Central memory CD4-positive, alpha-beta T cell (primary cell): ENCODE results near the gene WDR35.
A peak's percentile ranks its signal among the peaks of the same experiment; 100 is the strongest.

Source experiments
- DNase-seq: peaks from one replicate; pipeline ENCODE4 v3.0.0; 2022
- total RNA-seq, 3 experiments: gene quantifications; one replicate each; lab custom pipeline; 2026; lab: John Stamatoyannopoulos, UW

WDR35 gene
- total RNA-seq: 15.4 to 34.3 (median 28.9) reads per million in 3 experiments

DNA sequence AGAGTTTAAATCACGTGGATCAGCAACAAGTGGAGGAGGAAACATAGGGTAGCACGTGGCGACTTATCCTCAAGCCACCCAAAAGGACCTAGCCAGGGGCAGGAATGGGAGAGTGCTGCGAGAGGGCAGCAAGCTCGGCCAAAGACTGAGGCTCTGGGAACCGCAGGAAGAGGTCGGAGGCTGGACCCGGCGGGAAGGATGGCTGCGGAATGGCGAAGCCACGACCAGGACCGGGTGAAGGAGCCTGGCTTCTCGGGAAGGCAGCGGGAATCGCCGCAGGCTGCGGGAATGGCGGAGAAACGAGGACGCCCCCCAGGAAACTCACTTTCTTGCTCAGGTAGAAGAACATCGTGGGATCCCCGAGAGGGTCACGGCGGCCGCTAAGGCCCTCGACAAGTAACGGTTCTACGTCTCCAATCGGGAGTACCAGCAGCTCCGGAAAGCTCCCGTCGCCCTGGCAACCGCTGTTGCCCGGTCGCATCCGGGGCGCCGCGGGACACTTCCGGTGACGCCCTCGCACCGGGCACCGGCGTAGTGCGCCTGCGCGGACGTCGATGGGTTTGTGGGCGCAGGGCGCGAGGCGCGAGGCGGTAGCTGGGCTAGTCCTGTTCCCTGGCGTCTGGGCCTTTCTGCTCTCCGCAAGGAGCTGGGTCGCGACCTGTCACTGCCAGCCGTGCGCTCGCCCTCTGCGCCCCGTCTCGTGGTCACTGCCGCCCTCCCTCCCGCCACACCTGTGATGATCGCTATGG is at the start of gene WDR35:
TSS of gene WDR35 (minus strand) at position 439 of the 749 bp plus-strand sequence. CDS start at position 349, 90 bp downstream.
- DNase-seq: peak; percentile 85

DNA sequence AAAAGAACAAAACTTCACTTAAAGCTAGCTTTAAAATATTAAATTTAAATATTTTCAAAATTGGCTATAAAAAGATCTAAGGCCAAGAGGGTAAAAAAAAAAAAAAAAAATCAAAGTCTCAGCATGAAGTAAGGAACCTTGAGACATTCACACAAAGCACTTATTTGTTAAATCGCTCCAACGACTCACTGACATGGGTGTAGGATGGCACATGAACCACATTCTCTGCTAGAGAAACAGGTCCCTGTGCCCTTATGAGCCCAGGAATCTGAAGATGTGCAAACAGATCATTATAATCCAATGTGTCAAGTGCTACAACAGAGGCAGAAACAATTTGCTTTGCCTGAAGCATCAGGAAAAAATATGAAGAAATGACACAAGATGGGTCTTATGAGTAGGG is 47.8 kb upstream of the WDR35 start:
- no peak for DNase-seq

DNA sequence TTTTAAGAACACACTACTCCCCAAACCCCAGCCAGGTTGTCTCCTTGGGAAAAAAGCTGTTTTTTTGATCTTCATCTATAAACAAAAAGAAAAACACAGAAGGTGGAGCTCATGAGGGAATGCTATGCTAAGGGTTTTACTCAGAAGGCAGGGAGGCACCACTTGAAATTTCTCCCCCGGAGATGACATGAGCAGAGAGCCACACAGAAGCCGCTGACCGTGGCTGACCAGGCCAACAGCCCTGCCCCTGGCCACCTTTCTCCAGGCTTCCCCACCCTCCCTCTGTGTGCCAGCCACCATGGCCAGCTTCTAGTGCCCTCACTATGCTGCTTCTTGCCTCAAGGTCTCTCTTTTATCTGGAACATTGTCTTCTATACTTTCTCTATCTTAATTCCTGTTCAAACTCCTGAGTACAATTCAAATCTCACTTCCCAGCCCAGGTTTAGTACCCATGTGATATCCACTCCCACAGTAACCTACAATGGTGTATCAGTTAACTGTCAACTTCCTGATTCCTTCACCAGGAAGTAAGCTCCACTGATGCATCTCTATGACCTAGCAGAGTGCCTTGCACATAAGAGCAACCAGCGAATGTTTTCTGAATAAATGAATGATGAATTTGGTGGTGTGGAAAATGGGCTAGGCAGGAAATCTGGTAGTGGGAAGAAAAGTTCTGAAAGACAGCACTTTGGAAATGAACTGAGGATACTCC is 46.2 kb upstream of the WDR35 start:
- DNase-seq: no peak

DNA sequence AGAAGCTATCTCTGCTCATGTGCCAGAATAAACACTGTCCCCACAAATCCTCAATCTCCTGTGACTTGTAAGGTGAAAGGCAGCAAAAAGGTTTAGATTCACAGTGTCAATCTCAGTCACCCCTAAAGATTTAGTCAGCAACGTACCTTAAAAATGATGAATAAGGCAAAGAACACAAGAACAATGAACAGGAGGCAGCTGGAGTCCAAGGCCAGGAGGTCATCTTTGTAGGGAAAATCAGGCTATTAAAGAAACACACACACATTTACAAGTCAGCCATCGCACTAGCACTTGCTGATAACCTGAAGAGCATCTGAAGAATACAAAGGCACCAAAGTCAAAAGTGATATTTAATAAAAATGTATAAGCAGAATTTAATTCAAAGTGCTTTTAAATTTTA is 44.9 kb upstream of the WDR35 start:
- DNase-seq: no peak

DNA sequence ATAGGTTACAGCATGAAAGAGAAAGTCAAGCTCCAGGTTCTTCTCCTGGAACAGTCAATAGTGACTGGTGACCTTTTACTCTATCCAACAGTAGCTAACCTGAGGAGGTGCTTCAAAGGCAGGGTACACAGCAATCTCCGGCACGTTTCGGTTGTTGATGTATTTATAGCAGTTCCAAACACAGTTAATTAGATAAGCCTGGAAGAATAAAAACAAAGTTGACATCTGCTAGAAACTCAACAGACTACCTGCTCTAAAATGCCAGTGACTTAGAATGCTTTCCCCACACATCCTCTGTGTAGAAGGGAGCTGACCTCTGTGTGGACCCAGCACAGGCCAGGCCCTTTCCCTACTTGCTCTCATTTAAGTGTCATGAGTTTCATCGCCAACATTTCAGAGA is 44.3 kb upstream of the WDR35 start:
- no peak for DNase-seq

DNA sequence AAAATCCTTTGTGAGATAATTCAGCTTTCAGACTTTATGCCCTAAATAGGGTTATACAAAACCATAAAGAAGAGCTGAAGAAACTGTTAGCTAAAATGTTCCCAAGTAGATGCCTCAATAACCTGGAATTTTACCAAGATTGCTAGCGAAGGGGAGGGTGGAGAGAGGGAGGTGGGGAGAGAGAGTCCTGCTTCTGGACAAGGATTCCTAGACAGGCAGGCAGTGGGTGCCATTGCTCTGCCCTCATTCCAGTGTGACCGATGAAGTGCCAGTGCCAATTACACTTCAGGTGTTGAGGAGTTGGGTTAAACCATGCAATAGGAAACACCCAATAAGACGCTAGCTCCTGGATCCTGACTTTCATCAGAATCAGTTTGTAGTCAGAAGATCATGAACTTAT is 43.4 kb upstream of the WDR35 start:
- DNase-seq: no peak

DNA sequence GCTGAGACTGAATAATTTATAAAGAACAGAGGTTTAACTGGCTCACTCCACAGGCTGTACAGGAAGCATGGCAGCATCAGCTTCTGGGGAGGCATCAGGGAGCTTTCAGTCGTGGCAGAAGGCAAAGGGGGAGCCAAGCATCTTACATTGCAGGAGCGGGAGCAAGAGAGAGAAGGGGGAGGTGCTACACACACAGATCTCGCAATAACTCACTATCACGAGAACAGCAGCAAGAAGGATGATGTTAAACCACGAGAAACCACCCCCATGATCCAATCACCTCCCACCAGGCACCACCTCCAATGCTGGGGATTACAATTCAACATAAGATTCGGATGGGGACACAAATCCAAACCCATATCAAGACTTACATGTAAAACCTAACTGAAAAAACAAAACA is 40.3 kb upstream of the WDR35 start:
- no peak for DNase-seq

DNA sequence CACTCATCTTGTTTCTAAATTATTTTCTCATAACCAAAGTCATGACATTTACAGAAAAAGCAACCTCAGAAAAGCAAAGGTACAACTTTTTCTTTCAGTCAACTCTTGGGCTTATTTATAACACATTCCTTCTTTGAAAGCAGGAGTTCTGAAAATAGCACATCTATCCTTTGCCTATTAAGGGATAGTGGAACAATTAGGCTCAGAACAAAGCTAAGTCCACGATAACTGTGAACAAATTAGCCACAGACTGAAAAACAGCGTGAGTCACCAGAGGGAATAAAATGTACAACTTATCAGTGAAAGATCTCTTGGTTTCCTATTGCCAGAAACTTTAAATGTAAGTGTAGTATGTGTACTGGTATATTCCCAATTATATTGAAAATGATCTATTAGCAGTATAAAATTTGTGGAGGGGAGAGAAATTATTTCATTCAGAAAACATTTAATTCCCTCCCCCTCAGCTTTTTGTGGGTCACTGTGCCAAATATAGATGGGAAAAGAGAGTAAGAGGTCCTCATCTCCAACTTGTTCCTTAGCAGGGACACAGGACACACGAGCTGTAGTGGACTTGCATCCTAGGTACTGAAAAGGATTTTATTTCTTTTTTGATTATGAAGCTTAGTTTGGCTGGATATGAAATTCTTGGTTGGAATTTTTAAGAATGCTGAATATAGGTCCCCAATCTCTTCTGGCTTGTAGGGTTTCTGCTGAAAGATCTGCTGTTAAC is 38.0 kb upstream of the WDR35 start:
- no peak for DNase-seq

DNA sequence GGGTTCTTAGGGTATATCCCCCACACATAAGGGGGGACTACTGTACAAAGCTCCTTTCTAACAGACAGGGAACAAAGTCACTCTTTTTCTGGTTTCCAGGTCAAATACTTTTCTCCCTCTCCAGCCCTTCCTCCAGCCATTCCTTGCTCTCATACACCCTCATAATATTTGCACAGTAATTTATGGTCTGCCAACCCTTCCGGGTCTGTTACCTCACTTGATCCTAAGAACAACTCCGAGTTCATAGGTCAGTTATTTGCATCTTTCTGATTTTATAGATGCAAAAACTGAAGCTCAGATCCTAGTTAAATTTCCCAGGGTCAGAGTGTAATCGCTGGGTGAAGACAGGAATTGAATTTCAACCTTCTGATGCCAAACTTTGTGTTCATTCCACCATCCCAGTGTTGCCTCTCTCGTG is 37.4 kb upstream of the WDR35 start:
- no peak for DNase-seq

DNA sequence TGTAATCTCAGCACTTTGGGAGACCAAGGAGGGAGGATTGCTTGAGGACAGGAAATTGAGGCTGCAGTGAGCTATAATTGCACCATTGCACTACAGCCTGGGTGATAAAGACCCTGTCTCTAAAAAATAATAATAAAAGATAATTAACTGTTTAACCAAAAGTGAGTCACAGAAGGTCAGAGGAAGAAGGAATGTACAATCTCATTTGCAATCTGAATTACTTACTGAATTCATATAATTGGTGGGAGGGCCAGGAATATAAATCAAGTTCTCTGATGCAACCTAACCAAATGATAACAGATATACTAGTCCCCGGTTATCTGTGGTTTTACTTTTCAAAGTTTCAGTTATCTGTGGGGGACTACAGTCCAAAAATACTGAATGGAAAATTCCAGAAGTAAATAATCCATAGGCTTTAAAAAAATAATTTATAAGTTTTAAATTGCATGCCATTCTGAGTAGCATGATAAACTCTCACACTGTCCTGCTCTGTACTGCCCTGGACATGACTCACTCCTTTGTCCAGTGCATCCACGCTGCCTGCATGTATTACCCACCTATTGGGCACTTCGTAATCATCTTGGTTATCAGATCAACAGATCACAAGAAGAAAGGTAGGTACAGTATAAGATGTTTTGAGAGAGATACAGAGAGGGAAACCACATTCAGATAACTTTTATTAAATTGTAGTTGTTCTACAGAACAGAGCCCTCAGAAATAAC is 35.3 kb upstream of the WDR35 start:
- no peak for DNase-seq

DNA sequence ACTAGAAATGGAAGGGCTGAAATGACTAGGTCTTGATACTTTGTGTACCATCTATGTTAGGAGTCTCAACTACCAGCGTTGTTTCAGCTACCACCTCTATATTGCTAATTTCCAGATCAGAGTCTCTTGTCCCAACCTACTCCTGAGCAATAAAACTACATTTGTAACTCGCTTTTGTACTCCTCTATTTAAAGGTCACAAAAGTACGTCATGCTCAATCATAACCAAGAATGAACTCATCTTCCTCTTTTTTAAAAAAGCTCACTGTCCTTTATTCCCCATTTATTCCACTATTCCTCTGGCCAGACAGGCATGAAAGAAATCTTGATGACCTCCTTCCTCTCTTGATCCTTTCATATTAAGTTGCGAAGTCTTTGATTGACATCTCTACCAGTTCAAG is 33.8 kb upstream of the WDR35 start:
- DNase-seq: no peak

DNA sequence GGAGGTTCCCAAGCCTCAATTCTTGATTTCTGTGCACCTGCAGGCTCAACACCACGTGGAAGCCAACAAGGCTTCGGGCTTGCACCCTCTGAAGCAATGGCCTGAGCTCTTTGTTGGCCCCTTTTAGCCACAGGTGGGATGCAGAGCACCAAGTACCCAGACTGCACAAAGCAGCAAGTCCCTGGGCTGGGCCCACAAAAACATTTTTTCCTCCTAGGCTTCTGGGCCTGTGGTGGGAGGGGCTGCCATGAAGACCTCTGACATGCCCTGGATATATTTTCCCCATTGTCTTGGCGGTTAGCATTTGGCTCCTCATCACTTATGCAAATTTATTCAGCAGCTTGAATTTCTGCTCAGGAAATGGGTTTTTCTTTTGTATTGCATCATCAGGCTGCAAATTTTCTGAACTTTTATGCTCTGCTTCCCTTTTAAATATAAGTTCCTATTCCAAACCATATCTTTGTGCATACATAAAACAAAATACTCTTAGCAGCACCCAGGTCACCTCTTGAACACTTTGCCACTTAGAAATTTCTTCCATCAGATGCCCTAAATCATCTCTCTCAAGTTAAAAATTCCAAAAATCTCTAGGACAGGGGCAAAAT is 31.6 kb upstream of the WDR35 start:
- DNase-seq: no peak

DNA sequence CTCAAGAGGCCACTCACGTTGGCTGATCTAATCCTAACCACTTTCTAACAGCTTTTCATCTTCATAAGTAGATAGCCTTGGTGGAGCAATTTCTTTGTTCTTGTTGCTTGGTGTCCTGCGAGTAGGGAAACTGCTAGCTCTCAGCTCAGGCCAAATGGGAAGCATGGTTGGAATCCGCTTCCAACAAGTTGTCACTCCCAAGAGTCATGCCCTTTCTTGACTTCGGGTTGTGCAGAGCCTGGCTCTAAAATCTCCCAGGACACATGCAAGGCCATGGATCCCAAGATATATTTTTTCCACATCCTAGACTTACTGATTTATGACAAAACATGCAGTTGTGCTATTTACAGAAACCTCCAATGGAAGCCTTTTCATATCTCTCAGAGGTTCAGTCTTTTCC is 29.8 kb upstream of the WDR35 start:
- DNase-seq: no peak

DNA sequence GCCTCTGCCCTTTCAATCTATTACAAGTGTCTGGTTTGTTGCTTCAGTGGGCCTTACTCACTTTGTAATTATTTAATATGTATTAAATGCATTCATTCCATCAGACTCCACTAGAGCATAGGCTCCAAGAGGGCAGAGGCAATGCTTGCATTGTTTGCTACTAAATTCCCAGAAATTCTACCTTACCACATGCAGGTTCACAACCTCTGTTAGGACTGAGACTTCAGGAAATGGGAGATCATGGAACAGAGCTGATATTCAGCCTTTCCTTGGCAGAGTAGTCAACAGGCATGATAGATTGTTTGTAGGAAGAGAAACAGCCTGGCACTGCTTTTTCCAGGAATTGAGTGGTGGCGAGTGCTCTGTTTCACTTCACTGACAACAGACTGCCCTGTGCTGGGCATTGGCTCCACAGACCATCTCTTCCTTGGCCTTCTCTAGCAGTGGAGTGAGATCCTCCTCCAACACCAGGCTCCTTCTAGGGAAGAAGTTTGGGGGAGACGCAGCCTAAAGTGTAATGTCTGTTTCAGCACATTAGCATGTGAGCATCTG is 28.8 kb upstream of the WDR35 start:
- no peak for DNase-seq

DNA sequence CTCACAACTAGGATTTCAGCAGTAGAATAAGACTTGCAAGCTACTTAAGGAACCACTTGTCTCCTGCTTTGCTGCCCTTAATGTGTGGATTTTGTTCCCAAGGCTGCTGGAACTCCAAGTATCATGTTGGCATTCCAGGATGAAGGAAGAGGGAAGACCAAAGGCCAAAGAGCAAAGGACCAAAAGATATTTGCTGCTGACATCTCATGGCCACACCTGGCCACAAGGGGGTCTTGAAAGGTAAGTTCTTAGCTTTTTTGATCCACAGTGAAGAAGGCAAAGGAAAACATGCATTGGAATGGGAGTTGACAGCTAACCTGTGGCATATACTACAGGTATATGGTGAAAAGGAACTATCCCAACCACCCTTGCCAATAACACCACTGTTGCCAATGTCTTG is 26.4 kb upstream of the WDR35 start:
- DNase-seq: no peak

DNA sequence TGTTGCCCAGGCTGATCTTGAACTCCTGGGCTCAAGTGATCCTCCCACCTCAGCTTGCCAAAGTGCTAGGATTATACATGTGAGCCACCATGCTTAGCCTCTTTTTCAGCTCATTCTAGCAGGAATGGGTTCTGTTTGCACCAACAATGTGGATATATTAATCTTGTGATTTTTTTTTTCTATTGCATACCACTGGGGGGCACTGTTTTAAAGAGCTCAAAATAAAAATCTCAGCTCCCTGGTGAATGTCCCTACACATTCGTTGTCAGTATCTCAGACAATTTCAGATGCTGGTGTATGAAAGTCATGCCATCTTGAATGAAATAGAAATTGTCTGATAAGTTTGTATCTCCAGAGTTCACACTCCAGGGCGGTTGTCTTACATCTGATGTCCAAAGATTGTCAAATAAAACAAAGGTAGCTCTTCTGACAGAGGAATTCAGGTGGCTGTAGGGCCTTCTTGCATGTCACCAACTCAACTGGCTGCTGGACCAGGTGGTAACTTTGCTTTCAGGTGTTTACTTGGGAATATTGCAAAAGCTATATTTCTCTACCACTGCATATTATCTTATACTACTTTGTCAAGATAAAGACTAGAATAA is 25.7 kb upstream of the WDR35 start:
- peak; percentile 37 for DNase-seq

DNA sequence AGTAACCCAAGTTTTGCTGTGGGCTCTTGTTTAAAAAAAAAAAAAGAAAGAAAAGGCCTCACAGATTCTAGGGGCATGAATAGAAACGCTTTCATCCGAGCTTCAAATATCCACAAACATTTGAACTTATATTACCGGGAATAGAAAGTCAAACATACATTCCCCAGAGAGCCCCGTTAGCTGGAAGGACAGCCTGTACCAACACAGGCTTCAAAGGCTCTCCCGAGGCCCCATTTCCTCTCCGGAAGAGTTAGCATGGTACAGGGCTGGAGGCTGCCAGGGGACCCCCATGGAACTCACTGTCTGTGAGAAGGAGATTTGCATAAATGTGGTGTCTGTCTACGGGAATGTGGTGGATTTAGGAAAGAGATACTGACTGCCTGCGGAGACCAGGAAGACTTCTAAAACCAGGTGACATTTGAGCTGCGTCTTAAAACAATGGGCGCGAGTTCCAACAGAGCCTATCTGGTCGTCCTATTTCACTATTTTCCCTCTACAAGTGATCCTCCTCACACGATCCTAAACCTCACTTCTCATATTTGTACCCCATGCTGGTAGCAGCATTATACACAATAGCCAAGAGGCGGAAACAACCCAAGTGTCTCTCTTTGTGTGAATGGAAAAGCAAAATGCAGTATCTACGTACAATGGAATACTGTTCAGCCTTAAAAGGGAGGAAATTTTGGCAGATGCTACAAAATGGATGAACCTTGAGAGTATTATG is 23.4 kb upstream of the WDR35 start:
- DNase-seq: no peak

DNA sequence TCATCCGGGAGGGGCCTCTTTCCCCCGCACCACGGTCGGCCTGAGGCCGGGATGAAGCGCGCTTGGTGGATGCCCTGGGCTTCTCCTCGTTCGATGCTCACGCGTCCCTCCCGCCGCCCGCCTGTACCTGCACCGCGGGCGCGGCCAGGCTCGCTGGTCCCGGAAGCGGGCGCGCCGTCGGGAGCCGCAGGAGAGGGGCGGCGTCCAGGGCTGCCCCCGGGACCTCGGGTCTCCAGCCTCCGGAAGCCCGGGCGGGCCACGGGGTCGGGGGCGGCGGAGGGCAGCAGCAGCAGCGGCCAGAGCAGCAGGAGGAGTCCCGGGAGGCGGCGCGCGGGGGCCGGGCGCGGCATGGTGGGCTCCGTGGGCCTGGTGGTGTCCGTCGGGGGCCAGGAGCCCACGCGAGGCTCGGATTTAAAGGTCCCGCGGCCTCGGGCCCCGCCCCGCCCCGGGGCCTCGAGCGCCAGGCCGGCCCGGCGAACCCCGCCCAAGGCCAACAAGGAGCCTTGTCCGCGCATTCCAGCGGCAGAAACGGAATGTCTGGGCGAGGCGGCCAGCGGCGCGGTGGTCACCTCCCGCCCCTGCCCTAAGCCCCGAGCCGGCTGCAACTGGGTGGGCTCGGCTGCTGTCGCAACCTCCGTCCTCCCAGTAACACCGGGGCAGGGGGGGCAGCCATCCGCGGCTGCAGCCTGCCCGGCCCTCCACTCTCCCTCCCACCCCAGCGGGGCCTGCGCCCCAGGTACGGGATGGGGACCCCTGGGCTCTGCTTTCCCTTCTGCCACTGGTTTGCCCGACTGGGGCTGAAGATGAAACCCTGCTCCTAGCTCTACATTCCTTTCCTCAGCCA is 22.6 kb upstream of the WDR35 start, which contains the start of gene MATN3:
TSS of gene MATN3 (minus strand) at position 387 of the 844 bp plus-strand sequence. CDS start at position 350, 37 bp downstream.
- DNase-seq: no peak

DNA sequence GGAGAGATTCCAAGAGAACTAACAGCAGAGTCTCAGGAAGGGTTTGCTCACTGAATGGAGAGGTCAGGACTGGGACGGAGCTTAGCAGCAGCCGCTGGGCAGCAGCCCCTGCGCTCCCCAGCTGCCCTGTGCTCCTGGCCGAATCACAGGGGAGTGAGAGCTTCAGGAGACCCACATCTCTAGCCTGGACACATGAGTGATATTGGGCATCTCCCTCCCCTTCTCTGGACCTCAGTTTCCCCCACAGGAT is 22.1 kb upstream of the WDR35 start:
- DNase-seq: no peak
